HepG2 (cell line): Measurements from ENCODE around the gene PACSIN1. TPM values are rescaled to one million over a fixed set of nuclear protein-coding genes. Genes with fewer than 3 reads are reported as not detected.
A peak's percentile ranks its signal among the peaks of the same experiment; 100 is the strongest.

Experiments used
- AFF4 ChIP-seq: sonication (generic); formaldehyde crosslinking; IDR thresholded peaks from 2 replicates; pipeline ENCODE4 v1.4.0; 2020; ENCODE audit warnings: missing genetic modification reagents
- ETV5 ChIP-seq: IDR thresholded peaks from 2 replicates; pipeline ENCODE4 v1.6.1; 2018; ENCODE audit warnings: missing biosample characterization, missing genetic modification reagents, inconsistent platforms, borderline replicate concordance
- FOSL2 ChIP-seq: sonication (generic); formaldehyde crosslinking; IDR thresholded peaks from 2 replicates; pipeline ENCODE4 v1.4.0; 2020; ENCODE audit warnings: missing genetic modification reagents
- FOXA1 ChIP-seq, 2 experiments: fragments of 450-650 bp in 1 of 2; sonication (generic) in 1 of 2; formaldehyde crosslinking in 1 of 2; IDR thresholded peaks; 2 replicates each; pipeline versions ENCODE4 v1.4.0 to v1.6.1; 2016 to 2020; ENCODE audit warnings: missing genetic modification reagents in 1 of 2
- HNF1B ChIP-seq: sonication (generic); formaldehyde crosslinking; IDR thresholded peaks from 2 replicates; pipeline ENCODE4 v1.5.1; 2020; ENCODE audit warnings: mild to moderate bottlenecking, moderate library complexity, missing genetic modification reagents
- KDM1A ChIP-seq: IDR thresholded peaks from 2 replicates; pipeline ENCODE4 v1.6.1; 2016; ENCODE audit warnings: missing compliant biosample characterization
- KMT2B ChIP-seq: IDR thresholded peaks from 2 replicates; pipeline ENCODE4 v1.6.1; 2016; ENCODE audit warnings: missing genetic modification reagents, missing compliant biosample characterization
- PAXIP1 ChIP-seq: sonication (generic); formaldehyde crosslinking; conservative IDR thresholded peaks from 2 replicates; pipeline ENCODE4 v1.4.0; 2020; ENCODE audit warnings: mild to moderate bottlenecking, missing genetic modification reagents, moderate library complexity
- PHF21A ChIP-seq: sonication (generic); formaldehyde crosslinking; IDR thresholded peaks from 2 replicates; pipeline ENCODE4 v1.5.0; 2020; ENCODE audit warnings: mild to moderate bottlenecking, missing genetic modification reagents
- SMYD3 ChIP-seq: sonication (generic); formaldehyde crosslinking; IDR thresholded peaks from 2 replicates; pipeline ENCODE4 v1.8.1; 2023; ENCODE audit warnings: mild to moderate bottlenecking, missing genetic modification reagents
- ZBTB4 ChIP-seq: sonication (generic); formaldehyde crosslinking; IDR thresholded peaks from 2 replicates; pipeline ENCODE4 v1.4.0; 2020; ENCODE audit warnings: missing genetic modification reagents, mild to moderate bottlenecking, borderline replicate concordance
- ZNF138 ChIP-seq: sonication (generic); formaldehyde crosslinking; IDR thresholded peaks from 2 replicates; pipeline ENCODE4 v1.5.0; 2020; ENCODE audit warnings: mild to moderate bottlenecking, low read depth, missing genetic modification reagents
- ZNF251 ChIP-seq: sonication (generic); formaldehyde crosslinking; IDR thresholded peaks from 2 replicates; pipeline ENCODE4 v1.9.0; 2021; ENCODE audit warnings: mild to moderate bottlenecking, missing genetic modification reagents
- ZNF569 ChIP-seq: sonication (generic); formaldehyde crosslinking; IDR thresholded peaks from 2 replicates; pipeline ENCODE4 v1.5.0; 2020; ENCODE audit warnings: mild to moderate bottlenecking, missing genetic modification reagents, moderate library complexity, borderline replicate concordance
- ZNF773 ChIP-seq: sonication (generic); formaldehyde crosslinking; IDR thresholded peaks from 2 replicates; pipeline ENCODE4 v1.4.0; 2020; ENCODE audit warnings: missing genetic modification reagents, borderline replicate concordance
- polyA plus RNA-seq, 8 experiments: library from polyadenylated mRNA; depleted of rRNA in 3 of 8; stranded (reverse) in 7 of 8; unstranded in 1 of 8; fragments of >200 nt; fragmentation: Illumina TruSeq in 4 of 8; extraction: Trizol in 4 of 8; gene quantifications; 2 replicates each; pipeline versions ENCODE4 v1.2.1 to v1.2.3, GENCODE V29; 2011 to 2016; ENCODE audit warnings: low read depth in 4 of 8, missing spikeins in 1 of 8, mixed read lengths in 1 of 8; ENCODE audit not compliant: insufficient read depth in 1 of 8
- total RNA-seq, 5 experiments: library from RNA; depleted of rRNA; stranded (reverse); fragments of >200 nt; fragmentation: Illumina TruSeq; extraction: Trizol; gene quantifications; 2 replicates each; pipeline ENCODE4 v1.2.3, GENCODE V29; 2016; ENCODE audit warnings: low read depth in 1 of 5

Gene PACSIN1
- total and polyA plus RNA-seq, 2 of the 13 experiments (the other 11 are each of a cell fraction or from before 2014, with no cell fraction given) = not detected

GRCh38 chr6:34425498-34426410 lies 40.1 kb upstream of the PACSIN1 start, which contains the start of gene RPS10 (continued):
- TF ChIP-seq AFF4 = 0 out of 2 replicates have a peak, but pooled peaks have one; percentile 61
- no peak for TF ChIP-seq KDM1A
- peak; percentile 85; the same call in 1 of the 2 replicates for TF ChIP-seq ZNF138 (CRISPR knock-in tag)
- TF ChIP-seq SMYD3 (CRISPR knock-in tag) = no peak
- TF ChIP-seq FOXA1 (IDR thresholded peaks at IDR 0.05) = no peak
- 0 out of 2 replicates have a peak, but pooled peaks have one; percentile 12 for TF ChIP-seq FOXA1 (CRISPR knock-in tag; IDR thresholded peaks at IDR 0.05)
- TF ChIP-seq ZBTB4 (CRISPR knock-in tag) = peak; percentile 18; the same call in 1 of the 2 replicates
- peak; percentile 29; the same call in 1 of the 2 replicates for TF ChIP-seq PAXIP1 (CRISPR knock-in tag)
- TF ChIP-seq KMT2B (CRISPR knock-in tag) = peak; percentile 91
- peak; percentile 89 for TF ChIP-seq HNF1B (CRISPR knock-in tag)
- TF ChIP-seq ZNF251 = 0 out of 2 replicates have a peak, but pooled peaks have one; percentile 68
- TF ChIP-seq ZNF569 (CRISPR knock-in tag) = peak; percentile 77; the same call in 1 of the 2 replicates
- peak; percentile 75 for TF ChIP-seq ETV5 (CRISPR knock-in tag)
- peak; percentile 16; the same call in 1 of the 2 replicates for TF ChIP-seq PHF21A (CRISPR knock-in tag)
- peak; percentile 77; the same call in 1 of the 2 replicates for TF ChIP-seq ZNF773 (CRISPR knock-in tag)
- TF ChIP-seq FOSL2 (CRISPR knock-in tag) = peak; percentile 39
